CD4-positive, alpha-beta T cell treated with Interleukin-15 for 1 hour (primary cell): Measurements from ENCODE around the gene AOC1.
"Not testable (repeated sequence)": the region's sequence is repeated elsewhere in the genome, so short reads cannot be mapped to it uniquely, and the experiment has no call there.

Experiments used
- DNase-seq: peaks from one replicate; pipeline ENCODE4 v3.0.0-alpha.2; 2020

Gene AOC1

GRCh38 chr7:150852371-150852905 is at the start of gene AOC1:
AOC1 (plus strand) TSS chr7:150852517; CDS start chr7:150856471, 3,954 bp downstream.
- no peak for DNase-seq

DNA sequence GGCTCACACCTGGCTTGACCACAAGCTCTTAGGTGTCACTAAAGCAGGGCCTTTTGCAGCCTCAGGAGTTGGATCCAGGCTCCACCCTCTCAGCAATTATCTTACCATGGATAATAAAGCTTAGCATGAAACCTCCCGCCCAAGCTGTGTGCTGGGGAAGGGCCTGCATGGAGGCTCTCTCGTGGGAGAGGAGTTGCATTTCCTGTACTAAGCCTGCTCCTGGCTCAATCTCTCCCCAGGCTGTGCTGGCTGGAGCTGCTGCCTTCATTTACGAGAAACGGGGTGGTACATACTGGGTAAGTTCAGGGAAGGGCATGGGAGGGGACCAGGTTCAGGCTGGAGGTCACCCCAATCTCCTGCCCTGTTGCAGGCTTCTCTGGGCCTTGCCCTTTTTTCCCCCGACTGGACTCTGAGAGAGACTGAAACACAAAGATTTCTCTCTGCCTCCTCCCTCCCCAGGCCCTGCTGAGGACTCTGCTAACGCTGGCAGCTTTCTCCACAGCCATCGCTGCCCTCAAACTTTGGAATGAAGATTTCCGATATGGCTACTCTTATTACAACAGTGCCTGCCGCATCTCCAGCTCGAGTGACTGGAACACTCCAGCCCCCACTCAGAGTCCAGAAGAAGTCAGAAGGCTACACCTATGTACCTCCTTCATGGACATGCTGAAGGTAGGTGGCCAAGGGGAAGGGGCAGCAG is 49.0 kb upstream of the AOC1 start:
- no peak for DNase-seq

DNA sequence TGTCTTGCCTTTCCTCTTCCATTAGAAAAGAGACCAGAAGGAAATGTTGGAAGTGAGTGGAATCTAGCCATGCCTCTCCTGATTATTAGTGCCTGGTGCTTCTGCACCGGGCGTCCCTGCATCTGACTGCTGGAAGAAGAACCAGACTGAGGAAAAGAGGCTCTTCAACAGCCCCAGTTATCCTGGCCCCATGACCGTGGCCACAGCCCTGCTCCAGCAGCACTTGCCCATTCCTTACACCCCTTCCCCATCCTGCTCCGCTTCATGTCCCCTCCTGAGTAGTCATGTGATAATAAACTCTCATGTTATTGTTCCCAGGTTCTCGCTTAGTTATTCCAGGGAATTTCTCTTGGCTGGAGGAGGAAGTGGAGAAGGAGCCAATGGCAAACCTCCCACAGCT is 47.5 kb upstream of the AOC1 start:
- DNase-seq, result no peak

DNA sequence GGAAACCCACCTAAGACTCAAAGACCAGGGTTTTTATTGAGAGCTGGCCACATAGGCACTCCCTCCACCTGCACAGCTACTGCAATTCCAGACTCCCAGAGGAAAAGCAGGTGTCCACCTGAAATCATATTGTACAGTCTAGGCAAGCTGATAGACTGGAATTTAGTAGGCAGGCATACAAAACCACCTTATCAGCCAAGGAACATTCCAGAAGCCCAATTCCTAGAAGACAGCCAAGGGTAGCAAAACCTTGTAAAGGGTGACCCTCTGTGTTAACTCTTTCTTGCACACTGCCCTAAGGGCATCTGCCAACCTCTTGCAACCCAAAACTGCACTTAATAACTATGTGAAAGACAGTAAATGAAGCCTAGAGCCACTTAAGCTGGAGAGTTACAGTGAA is 46.5 kb upstream of the AOC1 start:
- no peak for DNase-seq

GRCh38 chr7:150806454-150806853 is 45.9 kb upstream of the AOC1 start:
- no peak for DNase-seq

- DNase-seq, result no peak
Observed at GRCh38 chr7:150806863-150807262, 45.5 kb upstream of the AOC1 start.

GRCh38 chr7:150807616-150808438 is 44.5 kb upstream of the AOC1 start:
- DNase-seq, result not testable (repeated sequence)

GRCh38 chr7:150814328-150815001 is 37.9 kb upstream of the AOC1 start:
- DNase-seq, result no peak

DNA sequence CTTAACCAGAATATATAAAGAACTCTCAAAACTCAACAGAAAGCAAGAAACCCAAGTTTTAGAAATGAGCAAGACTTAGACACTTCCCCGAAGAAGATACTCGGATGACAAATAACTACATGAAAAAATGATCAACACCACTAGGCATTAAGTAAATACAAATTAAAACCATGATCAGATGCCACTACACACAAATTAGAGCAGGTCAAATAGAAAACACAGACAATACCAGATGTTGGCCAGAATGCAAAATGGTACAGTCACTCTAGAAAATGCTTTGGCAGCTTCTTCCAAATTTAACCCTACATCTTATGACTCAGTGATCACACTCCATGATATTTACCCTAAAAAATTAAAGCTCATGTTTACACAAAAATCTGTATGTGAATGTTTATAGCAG is 33.3 kb upstream of the AOC1 start:
- DNase-seq, result no peak

DNA sequence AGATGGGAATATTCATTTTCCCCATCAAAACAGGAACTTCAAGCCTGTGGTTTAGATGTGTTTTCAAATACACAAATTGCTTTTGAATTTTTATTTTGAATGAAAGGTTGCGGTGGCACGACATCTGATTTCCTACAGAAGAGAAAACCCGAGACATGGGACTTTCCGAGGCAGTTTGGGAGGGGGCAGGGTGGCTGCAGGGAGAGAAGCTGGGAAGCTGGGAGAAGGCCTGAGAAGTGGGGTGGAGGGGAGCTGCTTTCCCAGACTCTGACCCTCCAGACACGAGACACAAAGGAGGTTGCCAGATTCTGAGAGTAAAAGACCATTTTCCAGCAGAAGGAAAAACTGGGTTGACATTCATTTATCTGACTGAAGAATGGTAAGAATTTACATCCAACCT is 32.2 kb upstream of the AOC1 start:
- no peak for DNase-seq

GRCh38 chr7:150820578-150821198 is 31.6 kb upstream of the AOC1 start:
- no peak for DNase-seq

DNA sequence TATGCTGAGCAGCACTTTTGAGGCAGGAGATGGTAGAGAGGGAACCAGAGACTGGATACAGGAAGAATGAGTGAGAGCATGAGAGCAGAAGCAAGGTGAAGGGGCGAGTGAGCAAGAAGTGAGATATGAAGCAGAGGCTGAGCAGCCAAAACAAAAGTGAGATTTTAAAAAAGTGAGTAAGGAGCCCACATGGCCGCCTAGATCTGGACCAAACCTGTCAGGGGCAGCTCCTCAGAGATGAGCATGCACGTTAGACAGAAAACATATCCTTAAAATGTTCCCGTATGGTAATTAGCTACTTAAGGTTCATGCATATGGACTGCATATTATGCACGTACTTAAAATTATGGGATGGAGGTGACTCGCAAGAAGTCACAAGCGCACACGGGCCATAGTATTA is 29.3 kb upstream of the AOC1 start:
- DNase-seq, result no peak

GRCh38 chr7:150823484-150824126 is 28.7 kb upstream of the AOC1 start:
- no peak for DNase-seq

DNA sequence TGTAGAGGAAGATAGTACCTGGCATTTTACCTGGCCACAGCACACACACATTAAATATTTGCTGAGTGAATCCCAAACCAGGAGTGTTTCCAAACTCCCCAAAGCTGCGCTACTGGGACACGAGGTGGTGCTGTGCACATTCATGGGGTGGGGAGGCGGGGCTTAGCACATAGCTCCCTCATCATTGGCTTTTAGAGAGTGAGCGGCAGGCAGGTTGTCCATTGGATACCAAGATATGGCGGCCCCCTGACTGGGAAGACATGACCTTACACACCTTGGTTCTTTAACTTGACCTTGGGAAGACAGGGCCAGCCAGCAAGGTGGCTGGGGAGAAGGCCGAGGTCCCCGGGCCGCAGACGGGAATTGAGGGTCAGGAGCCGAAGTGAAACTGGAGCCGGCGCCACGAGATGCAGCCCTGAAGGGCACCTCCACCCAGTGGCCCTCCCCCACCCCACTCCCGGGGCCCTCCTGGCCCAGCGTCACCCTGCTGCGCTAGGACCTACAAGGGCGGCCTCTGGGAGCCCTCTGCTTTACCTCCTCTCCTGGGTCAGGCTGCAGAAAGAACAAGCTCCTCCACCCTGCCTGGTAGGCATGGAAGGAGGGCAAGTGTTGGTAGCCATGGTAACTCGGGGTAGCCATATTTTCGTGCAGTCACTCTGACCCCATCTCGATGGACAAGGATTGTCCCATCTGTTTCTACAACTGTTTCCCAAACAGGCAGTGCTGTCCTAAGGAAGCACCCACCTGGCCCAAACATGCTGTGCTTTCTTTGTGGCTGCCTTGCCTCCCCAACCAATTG is 27.7 kb upstream of the AOC1 start:
- DNase-seq, result no peak

DNA sequence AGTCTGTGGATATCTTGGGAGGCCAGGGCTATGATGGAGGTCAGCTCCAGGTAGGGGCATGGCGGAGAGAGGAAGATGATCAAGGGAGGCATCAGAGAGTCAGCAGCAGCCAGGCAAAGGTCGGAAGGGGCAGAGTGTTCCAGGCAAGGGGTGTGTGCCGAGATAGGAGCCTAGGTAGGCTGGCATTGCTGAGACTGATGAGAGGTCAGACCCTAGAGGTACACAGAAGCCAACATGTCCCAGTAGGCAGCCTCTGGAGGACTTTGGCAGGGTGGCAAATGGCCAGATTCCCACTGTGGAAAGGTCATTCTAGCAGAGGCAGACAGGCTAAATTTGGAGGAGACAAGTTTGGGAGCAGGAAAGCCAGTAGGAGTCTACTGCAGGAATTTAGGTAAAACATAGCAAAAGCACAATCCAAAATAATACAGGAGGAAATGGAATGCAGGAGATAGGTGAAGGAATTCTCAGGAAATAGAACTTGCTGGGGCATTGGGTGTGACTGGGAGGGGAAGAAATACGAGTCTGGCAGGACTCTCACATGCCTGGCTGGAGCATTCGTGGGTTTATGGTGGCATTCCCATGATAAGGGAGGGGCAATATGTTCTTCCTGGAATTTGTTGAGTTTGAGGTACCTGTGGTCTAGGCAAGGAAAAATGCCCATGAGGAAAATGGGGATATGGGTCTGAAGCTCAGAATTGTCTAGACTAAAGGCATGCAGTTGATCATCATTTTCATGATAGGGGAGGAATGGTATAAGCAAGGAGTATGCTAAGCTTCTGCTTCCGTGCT is 26.1 kb upstream of the AOC1 start:
- DNase-seq, result no peak

- DNase-seq, result no peak
Observed at GRCh38 chr7:150828384-150828783, 23.9 kb upstream of the AOC1 start.

GRCh38 chr7:150829426-150829825 is 22.9 kb upstream of the AOC1 start:
- no peak for DNase-seq

- no peak for DNase-seq
Observed at GRCh38 chr7:150830937-150831336, 21.4 kb upstream of the AOC1 start.

- DNase-seq, result no peak
Observed at GRCh38 chr7:150831851-150832250, 20.5 kb upstream of the AOC1 start.

DNA sequence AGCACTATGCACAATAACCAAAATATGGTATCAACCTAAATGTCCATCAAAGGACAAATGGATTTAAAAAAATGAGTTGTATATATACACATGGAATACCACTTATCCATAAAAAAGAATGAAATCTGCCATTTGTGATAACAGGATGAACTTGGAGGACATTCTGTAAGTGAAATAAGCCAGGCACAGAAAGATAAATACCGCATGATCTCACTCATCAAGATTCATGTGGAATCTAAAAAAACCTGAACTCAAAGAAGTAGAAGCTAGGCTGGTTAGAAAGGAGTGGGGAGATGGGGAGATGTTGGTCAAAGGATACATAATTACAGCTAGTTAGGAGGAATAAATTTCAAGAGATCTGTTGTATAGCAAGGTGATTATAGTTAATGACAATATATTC is 17.3 kb upstream of the AOC1 start:
- no peak for DNase-seq
